ENCODE data around the gene GSTP1.
A peak's percentile ranks its signal among the peaks of the same experiment; 100 is the strongest.
"Not testable (repeated sequence)": the region's sequence is repeated elsewhere in the genome, so short reads cannot be mapped to it uniquely, and the experiment has no call there.

The GSTP1 gene

DNA sequence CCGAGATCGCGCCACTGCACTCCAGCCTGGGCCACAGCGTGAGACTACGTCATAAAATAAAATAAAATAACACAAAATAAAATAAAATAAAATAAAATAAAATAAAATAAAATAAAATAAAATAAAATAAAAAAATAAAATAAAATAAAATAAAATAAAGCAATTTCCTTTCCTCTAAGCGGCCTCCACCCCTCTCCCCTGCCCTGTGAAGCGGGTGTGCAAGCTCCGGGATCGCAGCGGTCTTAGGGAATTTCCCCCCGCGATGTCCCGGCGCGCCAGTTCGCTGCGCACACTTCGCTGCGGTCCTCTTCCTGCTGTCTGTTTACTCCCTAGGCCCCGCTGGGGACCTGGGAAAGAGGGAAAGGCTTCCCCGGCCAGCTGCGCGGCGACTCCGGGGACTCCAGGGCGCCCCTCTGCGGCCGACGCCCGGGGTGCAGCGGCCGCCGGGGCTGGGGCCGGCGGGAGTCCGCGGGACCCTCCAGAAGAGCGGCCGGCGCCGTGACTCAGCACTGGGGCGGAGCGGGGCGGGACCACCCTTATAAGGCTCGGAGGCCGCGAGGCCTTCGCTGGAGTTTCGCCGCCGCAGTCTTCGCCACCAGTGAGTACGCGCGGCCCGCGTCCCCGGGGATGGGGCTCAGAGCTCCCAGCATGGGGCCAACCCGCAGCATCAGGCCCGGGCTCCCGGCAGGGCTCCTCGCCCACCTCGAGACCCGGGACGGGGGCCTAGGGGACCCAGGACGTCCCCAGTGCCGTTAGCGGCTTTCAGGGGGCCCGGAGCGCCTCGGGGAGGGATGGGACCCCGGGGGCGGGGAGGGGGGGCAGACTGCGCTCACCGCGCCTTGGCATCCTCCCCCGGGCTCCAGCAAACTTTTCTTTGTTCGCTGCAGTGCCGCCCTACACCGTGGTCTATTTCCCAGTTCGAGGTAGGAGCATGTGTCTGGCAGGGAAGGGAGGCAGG is at the start of gene GSTP1:
Gene GSTP1 (plus strand): TSS at position 566 of the 958 bp plus-strand sequence. CDS start 32 bp downstream, at position 598.
- peak; percentile 17 to 40 for DNase-seq

DNA sequence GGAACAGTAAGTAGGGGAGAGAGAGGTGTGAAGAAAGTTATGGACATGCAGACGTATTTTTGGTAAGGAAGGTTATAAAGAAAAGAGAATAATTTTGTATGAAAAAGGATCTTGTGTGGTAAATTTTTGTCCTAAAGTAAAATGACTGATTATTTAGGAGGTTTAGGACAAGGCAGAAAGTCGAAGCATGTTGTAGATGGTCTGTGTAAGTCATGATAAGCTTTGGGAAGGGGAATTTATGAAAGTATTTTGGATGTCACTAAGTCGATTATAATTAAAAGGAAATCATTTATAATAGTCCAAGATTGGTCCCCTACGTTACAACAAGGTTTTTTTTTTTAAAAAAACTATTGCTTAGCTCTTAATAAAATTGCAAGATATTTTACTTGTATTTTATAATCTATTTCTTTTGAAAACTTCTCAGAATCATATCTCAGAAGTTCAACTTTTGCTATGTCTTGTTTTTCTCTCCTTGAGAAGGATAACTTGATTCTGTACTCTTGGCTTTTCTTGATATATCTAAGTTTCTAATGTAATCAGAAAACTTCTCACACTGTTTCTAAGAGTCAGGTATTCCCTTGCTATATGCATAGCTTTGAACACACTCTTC is 49.4 kb upstream of the GSTP1 start:
- no peak for DNase-seq

DNA sequence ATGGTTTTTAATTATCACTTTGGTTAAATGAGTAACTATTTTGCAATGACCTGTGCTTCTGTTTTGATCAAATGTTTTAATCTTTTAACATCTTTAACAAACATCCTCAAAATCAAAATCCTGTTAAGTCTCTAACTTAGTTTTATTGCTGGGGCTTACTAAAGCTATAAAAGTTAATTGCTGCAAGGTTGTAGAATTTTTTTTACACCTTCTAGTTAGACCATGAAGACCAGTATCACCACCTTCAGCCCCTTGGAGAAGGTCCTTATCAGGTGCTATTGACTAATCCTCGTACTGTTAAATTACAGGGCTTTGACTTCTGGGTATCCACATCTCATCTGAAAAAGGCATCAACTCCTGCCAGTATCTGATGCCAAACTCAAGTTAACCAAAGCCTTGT is 48.1 kb upstream of the GSTP1 start:
- no peak for DNase-seq

DNA sequence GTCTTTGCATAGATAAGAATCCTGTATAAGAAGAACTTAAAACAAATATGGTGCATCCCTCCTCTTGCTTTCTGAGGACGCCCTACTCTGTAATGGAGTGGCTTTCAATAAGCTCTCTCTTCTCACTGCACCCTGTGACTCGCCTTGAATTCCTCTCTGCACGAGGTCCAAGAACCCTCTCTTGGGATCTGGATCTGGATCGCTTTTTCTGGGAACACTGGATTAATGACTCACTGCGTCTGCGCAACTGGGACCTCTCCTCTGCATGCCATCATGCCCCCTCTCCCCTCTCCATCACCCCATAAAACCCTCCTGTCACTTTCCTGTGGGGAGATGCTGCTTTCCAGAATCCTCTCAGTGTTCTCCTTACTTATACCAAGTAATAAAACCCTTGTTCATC is 45.3 kb upstream of the GSTP1 start:
- no peak for DNase-seq

DNA sequence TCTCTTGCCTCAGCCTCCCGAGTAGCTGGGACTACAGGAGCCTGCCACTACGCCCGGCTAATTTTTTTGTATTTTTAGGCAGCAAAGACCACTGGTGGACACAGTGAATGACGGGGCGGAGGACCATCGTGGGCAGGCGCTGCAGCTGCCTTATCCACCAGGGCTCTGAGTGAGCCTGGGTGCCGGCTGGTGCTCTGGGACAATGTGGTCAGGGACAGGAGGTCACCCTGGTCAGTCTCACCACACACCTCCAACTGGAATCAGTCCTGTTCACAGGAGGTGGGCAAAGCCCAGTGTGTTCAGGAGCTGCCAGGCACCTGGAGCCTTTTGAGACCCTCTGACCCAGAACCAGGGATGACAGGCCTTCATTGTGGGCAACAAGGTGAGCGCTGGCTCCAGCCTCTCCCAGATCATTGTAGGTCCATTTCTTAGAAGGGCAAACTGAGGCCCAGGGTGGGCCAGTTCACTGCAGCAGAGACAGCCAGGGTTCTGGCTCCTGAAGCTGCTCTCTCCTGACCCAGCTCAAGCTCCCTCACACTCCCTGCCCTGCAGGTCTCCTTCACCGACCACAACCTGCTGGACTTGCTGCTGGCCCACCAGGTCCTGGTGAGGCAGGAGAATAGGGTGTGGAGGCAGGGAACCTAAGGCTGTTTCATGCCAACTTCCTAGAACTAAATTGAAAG is 44.6 kb upstream of the GSTP1 start:
- DNase-seq, result no peak

DNA sequence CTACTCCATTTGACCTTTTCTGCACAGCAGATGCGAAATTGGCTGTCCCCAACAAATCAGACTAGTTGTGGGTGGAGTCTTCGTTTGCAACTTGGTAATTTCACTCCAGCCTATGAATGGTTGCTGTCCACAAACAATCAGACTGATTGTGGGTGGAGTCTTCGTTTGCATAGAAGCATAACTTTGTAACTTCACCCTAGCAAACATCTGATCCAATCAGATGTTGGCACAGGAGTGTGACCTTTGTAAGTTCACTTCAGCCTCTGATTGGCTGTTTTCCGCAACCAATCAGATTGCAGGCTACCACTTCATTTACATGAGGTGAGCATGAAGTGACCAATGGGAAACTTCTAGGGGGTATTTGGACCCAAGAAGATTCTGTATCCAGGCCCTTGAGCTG is 44.1 kb upstream of the GSTP1 start:
- no peak for DNase-seq

DNA sequence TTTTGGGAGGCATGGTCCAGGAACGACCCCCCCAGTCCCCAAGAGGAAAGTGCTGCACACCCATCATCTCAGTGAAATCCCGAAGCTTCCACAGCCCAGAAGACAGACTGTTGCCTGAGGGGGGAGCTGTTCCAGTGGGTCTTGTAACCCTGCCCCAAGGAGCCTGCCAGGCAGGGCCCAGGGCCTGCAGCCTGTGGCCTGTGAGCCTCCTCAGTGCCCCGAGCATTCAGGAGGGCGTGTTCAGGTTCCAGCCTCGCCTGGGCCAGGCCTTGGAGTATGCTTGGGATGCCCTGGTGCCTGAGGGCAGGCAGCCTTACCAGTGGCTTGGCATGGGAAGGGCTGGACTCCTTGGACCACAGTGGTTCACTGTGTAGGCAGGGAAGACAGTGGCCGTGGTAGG is 42.4 kb upstream of the GSTP1 start:
- DNase-seq, result no peak

DNA sequence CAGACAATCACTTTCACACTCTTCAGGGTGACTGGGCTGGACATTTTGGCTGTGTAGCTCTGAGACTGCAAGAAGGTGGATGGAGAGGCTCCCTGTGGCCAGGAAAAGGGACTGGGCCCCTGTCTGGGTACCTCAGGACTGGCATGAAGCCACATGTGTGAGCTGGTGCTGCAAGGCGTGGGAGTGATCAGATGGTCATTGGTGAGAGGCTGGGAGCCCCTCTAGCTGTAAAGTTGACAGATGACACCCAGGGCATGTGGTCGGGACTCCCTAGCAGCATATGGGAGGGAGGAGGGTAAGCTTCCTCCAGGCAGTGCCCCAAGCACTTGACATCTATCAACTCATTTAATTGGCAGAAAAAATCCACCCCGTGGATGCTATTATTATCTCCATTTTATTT is 41.4 kb upstream of the GSTP1 start:
- DNase-seq, result no peak

DNA sequence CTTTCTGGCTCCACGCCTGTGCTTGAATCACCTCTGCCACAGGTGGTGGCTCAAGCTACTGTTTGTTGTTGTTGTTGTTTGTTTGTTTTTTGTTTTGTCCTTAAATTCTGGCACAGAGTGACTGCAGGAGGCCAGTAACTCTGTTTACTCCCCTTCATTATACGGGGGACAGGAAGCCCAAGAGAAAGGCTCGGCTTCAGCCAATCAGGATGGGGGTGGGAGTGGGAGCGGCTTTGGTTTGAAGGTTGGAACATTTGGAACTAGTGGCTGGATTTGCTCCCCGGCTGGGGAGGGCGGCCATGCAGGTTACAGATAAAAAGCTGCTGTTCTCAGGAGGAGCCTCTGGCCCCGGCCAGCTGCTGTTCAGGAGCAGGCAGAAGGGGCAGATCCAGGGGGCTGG is 40.6 kb upstream of the GSTP1 start:
- DNase-seq, result no peak

DNA sequence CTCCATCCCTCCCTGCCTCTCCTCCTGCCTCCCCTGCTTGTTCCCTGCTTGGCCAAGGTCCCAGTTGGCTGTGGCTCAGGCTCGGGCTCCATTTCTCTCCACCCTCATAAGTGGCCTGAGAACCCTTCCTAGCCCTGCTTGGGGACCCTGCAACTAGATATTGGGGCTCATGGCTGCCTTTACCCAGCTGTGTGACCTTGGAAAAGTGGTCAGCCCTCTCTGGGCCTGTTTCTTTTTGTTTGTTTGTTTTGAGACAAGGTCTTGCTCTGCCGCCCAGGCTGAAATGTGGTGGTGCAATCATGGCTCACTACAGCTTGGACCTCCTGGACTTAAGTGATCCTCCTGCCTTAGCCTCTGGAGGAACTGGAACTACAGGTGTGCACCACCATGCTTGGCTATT is 40.0 kb upstream of the GSTP1 start:
- DNase-seq, result no peak

DNA sequence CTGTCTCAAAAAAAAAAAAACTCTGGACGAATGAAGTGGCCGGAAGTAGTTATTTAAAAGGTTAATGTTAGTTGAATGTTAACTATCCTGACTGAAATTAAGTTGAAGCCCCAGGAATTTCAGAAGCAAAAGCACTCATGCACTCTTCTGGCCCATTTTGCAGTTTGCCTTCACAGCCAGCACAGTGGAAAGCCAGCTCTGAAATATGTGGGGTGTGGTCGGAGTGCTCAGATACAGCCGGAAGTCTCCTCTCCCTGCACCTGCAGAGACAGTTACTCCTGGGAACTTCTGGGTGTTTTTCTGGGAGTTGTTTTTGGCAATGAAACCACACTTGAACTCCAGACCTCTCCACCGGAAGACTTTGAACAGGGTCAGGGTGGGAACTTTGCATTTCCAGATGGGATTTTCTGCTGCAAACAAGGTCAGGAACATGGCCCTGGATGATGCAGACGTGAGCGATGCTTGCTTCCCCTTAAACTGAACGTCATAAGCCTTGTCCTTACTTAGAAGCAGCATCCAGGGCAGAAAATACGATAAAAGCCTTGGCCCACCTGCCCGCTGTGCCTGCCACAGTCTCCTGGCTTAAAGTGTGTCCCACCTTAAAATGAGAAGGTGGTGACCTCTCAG is 38.9 kb upstream of the GSTP1 start:
- DNase-seq, result no peak

DNA sequence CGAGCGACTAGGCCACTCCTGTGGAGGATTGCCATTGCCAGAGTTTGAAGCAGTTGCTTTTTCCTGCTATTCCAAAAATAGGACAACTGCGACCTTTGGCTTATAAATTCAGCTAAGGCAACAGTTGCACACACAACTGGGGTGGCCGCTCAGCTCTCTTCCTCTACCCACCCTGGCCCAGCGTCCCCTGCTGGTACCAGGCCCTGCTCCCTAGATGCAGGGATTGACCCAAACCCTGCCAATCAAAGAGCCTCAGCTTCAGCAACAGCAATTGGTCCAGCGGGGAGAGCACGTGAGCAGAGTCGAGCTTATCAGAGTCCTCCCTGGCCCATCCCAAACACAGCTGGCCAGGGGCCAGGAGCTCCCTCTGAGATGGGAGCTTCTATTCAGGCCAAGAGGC is 38.3 kb upstream of the GSTP1 start:
- DNase-seq, result no peak

DNA sequence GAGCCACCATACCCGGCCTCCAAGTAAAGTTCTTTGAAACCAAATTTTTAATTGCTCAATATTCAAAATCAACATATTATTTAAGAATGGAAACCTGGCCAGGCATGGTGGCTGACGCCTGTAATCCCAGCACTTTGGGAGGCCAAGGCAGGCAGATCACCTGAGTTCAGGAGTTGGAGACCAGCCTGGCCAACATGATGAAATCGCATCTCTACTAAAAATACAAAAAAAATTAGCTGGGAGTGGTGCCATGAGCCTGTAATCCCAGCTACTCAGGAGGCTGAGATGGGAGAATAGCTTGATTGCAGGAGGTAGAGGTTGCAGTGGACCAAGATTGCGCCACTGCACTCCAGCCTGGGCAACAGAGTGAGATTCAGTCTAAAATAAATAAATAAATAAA is 35.5 kb upstream of the GSTP1 start:
- DNase-seq, result not testable (repeated sequence)

DNA sequence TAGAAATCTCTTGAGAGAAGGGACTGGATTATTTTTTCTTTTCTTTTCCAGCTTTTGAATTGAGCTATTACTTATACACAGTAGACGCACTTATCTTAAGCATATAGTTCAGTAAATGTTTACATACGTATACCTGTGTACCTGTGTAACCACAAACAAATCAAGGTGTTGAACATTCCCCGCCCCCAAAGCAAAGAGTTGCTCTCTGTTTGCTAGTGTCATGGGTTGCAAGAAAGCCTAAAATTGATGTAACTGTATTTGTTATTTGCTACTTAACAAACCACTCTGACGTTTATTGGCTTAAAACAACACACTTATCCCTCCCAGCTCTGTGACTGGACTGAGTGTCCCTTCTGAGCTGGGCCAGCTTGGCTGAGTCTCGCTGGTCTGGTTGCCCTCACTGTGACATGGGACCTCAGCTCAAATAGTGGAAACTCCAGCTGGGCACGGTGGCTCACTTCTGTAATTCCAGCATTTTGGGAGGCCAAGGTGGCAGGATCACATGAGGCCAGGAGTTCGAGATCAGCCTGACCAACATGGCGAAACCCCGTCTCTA is 35.0 kb upstream of the GSTP1 start:
- no peak for DNase-seq

DNA sequence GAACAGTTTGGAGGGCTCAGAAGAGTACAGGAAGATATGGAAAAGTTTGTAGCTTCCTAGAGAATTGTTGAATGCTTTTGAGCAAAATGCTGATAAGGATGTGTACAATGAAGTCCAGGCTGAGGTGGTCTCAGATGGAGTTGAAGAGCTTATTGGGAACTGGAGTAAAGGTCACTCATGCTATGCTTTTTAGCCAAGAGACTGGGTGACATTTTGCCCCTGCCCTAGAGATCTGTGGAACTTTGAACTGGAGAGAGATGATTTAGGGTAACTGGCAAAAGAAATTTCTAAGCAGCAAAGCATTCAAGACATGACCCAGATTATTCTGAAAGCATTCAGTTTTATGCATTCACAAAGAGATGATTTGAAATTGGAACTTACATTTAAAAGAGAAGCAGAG is 32.5 kb upstream of the GSTP1 start:
- DNase-seq, result no peak

DNA sequence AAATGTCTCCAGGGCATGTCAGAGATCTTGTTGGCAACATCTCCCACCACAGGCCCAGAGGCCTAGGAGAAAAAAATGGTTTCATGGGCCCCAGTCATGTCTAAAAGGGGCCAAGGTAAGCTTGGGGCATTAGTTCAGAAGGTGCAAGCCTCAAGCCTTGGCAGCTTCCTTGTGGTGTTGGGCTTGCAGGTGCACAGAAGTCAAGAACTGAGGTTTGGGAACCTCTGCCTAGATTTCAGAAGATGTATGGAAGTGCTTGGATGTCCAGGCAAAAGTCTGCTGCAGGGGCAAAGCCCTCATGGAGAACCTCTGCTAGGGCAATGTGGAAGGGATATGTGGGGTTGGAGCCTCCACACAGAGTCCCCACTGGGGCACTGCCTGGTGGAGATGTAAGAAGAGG is 31.9 kb upstream of the GSTP1 start:
- not testable (repeated sequence) for DNase-seq

DNA sequence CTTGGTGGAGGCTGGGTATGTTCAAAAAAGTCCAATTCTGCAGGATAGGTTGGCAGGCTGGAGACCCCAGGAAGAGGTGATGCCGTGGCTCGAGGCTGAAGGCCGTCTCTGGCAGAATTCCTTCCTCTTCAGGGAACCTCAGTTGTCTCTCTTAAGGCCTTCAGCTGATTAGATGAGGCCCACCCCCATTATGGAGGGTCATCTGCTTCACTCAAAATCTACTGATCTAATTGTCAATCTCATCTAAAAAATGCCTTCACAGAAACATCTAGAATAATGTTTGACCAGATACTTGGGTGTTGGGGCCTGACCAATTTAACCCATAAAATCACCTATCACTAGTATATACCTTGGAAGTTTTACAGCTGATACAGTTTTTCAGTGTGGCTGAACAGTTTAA is 27.4 kb upstream of the GSTP1 start:
- DNase-seq, result no peak

DNA sequence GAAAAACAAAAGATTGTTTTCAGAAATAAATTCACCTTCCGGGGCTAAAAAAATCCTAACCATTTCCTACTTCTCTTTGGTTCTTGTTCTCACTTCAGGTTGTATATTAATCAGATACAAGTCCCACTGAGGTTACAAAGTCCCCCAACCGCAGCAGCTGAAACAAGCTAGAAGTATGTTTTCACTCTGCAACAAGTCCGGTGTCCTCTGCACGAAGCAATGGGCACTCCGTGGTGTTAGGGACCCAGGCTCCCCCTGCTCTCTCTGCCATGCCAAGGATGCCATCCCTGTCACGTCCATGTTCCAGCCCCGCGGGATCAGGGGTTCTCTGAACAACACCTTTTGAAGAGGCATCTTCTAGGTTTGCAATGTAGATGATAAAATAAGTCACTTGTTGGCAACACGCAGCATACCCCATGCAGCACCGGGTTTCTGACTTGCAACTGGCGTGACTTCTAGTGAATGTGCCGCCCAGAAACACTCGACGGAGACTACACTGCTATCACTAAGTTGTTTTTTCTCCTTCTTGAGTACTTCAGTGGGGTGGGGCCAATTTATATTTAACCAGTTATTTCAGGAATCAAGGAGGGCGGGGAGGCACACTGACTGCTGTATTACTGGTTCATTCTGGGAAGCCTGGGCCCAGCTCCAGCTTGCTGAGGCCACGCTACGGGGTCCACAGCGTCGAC is 25.4 kb upstream of the GSTP1 start:
- no peak for DNase-seq

DNA sequence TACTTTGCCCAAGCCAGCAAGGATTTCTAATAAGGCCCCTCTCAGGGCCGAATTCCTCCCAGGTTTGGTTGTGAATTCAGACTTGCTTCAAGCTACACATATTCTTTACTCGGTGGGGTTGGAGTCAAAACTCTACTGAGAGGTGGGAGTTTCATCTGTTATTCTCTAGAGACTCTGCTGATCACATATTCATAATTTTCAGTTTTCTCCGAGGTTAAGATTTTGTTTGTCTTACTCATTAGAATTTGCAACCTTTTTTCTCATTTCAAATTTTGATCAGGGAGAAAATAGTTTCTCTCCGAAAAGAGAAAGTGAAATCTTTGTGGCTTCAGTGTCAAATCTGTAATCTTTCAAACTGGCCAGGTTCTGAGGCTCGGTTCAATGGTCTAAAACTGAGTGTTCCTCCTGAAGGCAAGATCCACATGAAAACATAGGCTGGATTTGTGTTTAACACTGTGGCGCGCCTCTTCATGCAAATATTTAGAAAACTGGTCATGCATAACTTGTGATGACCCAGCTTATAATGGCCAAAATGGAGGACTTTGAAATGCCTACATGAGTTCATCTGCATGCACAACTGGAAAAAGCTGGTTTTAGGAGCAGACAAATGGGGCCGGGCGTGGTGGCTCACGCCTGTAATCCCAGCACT is 21.5 kb upstream of the GSTP1 start:
- DNase-seq, result no peak

DNA sequence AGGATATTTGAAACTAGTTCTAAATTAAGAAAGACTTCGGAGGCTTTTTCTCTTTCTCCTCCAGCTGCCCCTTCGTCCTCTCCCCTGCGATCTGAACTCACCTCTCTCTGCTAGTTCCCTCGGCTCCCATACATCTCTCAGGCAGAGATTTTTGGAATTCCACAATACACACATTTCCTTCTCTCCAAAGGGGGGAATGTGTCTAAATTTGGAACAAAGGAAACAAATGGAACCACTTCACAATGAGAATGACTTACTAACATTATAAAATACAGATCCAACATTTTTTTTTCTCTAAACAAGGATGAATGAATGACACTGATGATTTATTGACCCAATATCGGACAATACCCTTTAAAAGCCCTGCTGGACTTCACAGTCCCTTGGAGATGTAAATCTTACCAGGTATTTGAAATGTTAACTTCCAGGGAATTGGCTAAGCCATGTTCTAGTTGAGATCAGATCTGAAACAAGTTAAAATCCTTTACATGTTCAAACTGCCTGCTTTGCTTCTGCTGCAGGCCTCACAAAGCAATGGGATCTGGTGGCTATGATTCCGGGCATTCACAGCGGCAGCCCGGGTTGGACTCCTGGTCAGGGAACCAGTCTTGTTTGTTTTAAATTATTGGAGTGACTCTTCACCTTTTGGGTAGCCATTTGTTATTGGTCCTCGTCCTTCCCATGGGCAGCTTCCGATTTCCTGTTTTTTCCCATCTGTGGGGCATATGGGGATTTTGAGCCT is 20.5 kb upstream of the GSTP1 start:
- no peak for DNase-seq

DNA sequence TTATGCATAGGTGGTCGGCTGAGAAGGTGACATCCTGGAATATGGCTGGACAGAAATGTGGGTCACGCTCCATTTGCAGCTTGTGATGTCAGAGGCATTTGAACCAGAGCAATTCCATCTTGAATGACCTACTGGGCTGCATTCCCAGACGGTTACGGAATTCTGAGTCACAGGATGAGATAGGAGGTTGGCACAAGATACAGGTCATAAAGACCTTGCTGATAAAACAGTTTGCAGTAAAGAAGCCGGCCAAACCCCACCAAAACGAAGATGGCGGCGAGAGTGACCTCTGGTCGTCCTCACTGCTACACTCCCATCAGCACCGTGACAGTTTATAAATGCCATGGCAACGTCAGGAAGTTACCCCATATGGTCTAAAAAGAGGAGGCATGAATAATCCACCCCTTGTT is 19.9 kb upstream of the GSTP1 start:
- DNase-seq, result not testable (repeated sequence)

Measured in AML-193 (cell line).